Dermis microvascular lymphatic vessel endothelial cell (primary cell): ENCODE measurements around the gene TMEM42. TPM values are rescaled to one million over a fixed set of nuclear protein-coding genes. Genes with fewer than 3 reads are reported as not detected.
"Not testable (repeated sequence)": the region's sequence is repeated elsewhere in the genome, so short reads cannot be mapped to it uniquely, and the experiment has no call there.

Source experiments
- DNase-seq, 2 donors: peaks; one replicate each; pipeline versions ENCODE4 v3.0.0 to v3.0.0-alpha.2; 2010; ENCODE audit warnings: low read depth in 2 of 2
- total RNA-seq: library from RNA; depleted of rRNA; stranded (reverse); fragments of >200 nt; gene quantifications from 2 replicates; pipeline ENCODE4 v1.2.1, GENCODE V29; 2014

The TMEM42 gene
- 8.5 and 9.6 TPM in 2 replicates for total RNA-seq

- peak; percentile 84 to 94 for DNase-seq
Measured at GRCh38 chr3:44861412-44862225, at the start of gene TMEM42. Gene TMEM42, plus strand, starts transcription at chr3:44861912. Its CDS starts 13 bp downstream, at chr3:44861925.

- DNase-seq = no peak
Measured at GRCh38 chr3:44814751-44815150, 47.0 kb upstream of the TMEM42 start.

GRCh38 chr3:44816334-44816733 lies 45.4 kb upstream of the TMEM42 start:
- not testable (repeated sequence) for DNase-seq

GRCh38 chr3:44821206-44821605 lies 40.5 kb upstream of the TMEM42 start:
- DNase-seq = not testable (repeated sequence)

- no peak for DNase-seq
Measured at GRCh38 chr3:44825264-44825925, 36.3 kb upstream of the TMEM42 start.

- DNase-seq = no peak
Measured at GRCh38 chr3:44827196-44827595, 34.5 kb upstream of the TMEM42 start.

GRCh38 chr3:44831232-44831631 lies 30.5 kb upstream of the TMEM42 start:
- DNase-seq = no peak

- no peak for DNase-seq
Measured at GRCh38 chr3:44832032-44832431, 29.7 kb upstream of the TMEM42 start.

GRCh38 chr3:44832965-44833364 lies 28.7 kb upstream of the TMEM42 start:
- no peak for DNase-seq

- no peak for DNase-seq
Measured at GRCh38 chr3:44833394-44833793, 28.3 kb upstream of the TMEM42 start.

GRCh38 chr3:44835684-44836083 lies 26.0 kb upstream of the TMEM42 start:
- DNase-seq = no peak

- DNase-seq = no peak
Measured at GRCh38 chr3:44842376-44842775, 19.3 kb upstream of the TMEM42 start.

GRCh38 chr3:44845528-44846520 lies 15.9 kb upstream of the TMEM42 start:
- peak in 1 of 2 donors; percentile 15 for DNase-seq

- DNase-seq = peak in 1 of 2 donors; percentile 44
Measured at GRCh38 chr3:44848634-44849033, 13.1 kb upstream of the TMEM42 start.

- DNase-seq = not testable (repeated sequence)
Measured at GRCh38 chr3:44856663-44857062, 5.0 kb upstream of the TMEM42 start.

GRCh38 chr3:44860117-44860516 lies 1.6 kb upstream of the TMEM42 start:
- no peak for DNase-seq

GRCh38 chr3:44862226-44862637 lies 520 bp downstream of the TMEM42 start:
- DNase-seq = peak in 1 of 2 donors; percentile 12

GRCh38 chr3:44865272-44866035 lies 3.7 kb downstream of the TMEM42 start:
- DNase-seq = no peak

- DNase-seq = no peak
Measured at GRCh38 chr3:44867421-44868111, 5.9 kb downstream of the TMEM42 start.

- DNase-seq = no peak
Measured at GRCh38 chr3:44870375-44871061, 8.8 kb downstream of the TMEM42 start.
